HG02938 (cell line): ENCODE measurements around the gene CPNE1.

Experiments used
- ATAC-seq: cut with Tn5 transposase; IDR thresholded peaks from one replicate; pipeline ENCODE4 v1.9.1; 2021; ENCODE audit warnings: mild to moderate bottlenecking, moderate library complexity; ENCODE audit not compliant: unreplicated experiment

CPNE1 gene

DNA sequence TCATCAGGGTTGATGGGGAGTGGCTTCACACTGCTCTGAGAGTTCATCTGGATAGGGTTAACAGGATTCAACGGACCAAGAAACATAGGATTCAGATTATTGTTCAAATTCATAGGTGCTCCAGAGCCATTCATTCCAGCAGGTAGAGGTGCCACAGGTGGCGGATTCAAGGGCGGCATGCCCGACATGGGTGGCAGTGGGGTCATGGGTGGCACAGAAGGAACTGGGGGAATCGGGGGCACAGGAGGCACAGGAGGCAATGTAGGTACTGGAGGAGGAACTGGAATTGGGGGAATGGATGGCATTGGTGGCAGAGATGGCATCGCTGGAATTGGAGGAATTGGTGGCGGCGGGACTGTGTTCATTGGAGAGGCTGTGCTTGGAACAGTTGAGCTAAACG lies 10.3 kb downstream of the CPNE1 start:
- no peak for ATAC-seq

DNA sequence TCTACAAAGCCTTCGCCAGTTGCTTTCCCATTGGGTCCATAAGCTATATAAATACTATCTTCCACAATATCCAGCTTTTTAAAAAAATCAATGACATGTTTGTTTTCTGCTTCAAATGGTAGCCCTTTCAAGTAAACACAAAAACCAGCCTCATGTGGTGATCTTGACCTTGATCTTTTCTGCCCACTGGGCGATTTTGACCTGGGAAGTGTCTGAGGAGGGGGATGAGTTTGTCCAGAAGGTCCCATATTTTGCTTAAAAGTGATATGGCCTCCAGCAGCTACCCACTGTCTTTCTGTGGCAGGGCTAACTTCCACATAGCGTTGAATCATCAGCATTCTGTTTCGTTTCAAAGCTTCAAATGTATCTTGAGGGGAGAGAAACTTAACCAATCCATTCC lies 10.8 kb downstream of the CPNE1 start:
- ATAC-seq = no peak

DNA sequence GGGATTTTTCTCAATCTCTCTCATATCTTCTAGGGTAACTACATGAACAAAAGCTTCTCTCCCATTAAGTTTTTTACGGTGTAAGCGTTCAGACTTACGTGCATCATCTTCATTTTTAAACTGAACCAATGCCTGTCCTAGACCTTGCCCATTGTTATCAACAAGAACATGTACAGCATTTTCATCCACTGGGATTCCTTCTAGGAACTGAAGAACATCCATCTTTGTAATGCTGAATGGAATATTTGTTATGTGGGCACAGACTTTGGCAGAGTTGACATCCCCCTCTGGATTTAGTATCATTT lies 11.3 kb downstream of the CPNE1 start:
- ATAC-seq = no peak

DNA sequence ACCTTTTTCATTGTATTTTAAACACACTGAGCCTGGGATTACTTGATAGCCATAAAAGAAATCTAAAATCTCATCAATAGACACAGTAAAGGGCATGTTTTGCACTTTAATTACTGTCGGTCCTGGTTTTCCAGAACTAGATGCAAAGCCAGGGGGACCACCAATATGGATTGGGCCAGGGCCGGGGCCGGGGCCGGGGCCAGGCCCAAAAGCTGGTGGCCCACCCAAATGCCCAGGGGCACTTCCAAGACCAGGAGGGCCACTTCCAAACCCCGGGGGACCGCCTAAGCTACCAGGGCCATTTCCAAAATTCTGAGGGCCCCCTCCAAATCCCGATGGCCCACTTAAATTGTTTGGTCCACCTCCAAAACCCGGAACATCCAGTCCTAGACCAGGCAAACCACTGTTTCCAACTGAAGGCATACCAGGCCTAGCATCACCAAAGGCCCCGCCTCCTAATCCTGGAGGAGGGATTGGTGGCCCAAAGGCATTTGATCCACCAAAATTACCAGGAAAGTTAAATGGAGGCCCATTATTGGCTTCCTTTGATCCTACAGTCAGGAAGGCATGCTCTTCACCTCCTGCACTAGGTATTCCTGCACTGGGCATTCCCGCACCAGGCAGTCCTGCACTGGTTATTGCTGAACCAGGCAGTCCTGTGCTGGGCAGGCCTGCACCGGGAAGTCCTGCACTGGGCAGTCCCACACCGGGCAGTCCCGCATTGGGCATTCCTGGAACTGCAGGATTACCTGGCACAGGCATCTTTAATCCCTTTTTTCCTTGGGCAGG lies 11.9 kb downstream of the CPNE1 start:
- no peak for ATAC-seq

DNA sequence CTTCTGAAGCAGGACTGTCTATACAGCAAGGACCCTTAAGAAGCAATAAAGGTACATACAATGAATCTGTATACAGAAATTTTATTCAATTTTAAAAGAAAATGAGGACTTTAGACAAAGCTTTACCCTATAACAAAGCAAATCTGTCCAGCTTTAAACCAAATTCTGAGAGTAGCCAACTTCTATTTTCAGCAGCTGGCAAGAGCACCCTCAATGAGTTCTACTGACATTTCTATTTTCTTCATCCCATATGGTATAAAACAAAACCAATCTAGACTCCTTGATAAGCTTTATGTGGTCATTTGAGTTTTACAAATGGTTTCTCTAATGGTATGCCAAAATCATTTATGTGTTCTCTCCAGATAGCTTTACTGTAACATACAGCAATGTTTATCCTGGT lies 12.7 kb downstream of the CPNE1 start:
- no peak for ATAC-seq

DNA sequence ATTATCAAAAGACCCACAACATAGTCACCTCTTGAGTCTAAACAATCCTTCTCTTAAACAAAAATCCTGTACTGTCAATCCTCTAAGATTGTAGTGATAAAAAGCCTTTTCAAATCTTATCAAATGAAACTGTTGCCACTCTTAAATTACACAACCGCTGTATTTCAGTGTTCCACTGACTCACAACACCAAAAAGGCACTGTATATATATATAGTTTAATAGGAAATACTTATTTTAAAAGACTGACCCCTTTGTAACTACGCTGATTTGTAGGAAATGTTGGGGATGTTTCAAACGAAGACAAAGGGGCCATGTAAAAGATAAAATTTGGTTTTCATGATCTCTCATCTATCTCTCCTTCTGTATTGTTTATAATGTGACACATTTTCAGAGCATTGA lies 14.1 kb downstream of the CPNE1 start:
- ATAC-seq = no peak

DNA sequence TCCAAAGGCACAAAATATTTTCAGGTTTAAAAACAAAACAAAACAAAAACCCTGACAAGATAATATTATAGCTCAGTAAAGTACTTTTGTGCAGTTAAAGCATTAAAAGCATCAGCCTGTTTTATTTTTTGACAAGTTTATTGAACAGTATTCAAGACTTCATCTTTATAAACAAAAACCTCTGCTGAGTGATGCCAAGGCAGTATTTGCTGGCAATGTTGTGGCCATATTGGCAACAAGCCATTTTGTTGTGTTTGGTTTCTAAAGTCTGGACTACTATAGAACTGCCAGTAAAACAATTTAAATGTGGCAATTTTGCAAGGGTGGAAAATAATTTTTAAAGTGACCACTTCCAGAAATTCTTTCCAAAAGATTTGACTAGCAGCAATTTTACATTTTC lies 15.9 kb downstream of the CPNE1 start:
- ATAC-seq = no peak

DNA sequence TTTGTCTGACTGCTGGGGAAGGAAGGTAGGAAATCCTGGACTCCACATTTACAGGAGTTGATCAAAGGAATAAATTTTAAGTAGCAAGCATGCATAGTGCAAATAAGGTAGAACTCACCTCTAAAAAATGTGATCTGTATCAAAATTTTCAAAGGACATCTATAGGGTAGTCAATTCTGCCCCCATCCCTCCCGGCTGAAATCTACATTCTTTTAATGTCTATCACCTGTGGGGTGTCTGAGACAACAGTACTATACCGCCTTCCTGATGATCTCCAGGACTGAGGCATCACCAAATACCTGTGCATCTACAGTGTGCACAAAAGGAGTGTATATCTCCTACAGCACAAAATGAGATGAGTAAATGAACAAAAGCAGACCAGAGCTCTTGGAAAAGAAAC lies 19.9 kb downstream of the CPNE1 start:
- no peak for ATAC-seq

DNA sequence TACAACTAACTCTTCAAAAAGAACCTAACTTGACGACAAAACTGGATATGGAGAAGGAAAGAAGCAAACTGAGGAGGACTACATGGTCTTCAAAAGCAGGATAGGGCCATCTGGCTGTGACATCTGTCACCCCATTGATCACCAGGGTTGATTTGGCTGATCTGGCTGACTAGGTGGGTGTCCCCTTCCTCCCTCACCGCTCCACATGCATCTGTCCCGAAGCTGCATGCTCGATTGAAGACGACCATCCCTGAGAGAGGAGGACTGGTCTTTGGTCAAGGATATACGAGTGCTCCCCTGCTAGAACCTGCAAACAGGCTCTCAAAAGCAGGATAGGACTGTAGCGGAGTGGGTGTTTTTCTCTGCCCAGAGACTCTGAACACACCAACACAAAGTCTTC lies 21.7 kb downstream of the CPNE1 start:
- ATAC-seq = no peak

DNA sequence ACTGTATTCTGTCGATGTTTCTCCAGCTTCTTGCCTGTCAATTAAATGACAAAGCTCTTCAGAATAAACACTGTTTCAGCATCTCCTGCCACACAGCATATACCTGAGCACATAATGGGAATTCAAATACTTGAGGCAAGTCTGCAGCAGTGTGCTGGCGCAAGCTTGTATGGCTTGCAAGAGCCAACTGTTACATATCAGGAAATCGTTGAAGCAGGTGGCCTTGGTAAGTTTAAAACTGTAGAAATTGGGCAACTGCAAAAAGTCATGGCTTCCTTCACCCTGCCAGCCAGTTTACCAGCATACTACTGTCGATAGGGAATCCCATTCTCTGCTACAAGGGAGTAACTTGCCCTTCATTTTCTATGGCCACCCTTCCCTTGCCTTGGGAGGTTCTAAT lies 23.0 kb downstream of the CPNE1 start:
- ATAC-seq = no peak

DNA sequence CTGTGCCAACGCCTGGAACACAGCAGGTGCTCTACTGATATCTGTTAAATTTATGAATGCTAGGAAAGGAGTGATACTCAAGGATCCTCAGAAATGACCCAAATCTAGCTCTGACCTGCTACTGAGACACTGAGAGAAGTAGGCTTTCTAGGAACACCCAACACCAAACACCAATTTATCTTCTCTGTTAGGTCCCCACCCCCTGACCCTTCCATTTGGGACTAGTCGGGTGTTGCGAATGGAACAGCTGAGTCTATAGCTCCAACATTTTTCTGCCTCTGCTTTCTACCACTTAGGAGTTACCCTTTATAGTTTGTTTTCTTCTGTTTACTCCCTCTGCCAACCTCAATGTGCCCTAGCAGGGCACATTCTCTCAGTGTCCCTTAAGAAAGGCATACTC lies 24.0 kb downstream of the CPNE1 start:
- ATAC-seq = no peak

DNA sequence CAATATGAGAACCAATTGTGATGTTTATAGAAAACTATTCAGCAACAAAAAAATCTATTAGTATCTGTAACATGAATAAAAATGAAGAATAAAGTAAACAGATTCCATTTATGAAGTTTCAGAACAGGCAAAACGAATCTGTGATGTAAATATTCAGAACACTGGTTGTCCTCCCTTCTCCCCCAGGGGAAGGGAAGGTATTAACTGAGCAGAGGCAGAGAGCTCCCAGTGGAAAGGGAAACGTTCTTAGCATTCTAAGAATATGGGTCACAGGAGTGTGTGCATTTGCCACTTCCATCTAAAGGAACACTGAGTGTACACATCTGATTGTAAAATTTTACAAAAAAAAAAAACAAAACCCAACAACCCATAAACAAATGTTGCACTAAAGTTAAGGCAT lies 25.9 kb downstream of the CPNE1 start:
- no peak for ATAC-seq

DNA sequence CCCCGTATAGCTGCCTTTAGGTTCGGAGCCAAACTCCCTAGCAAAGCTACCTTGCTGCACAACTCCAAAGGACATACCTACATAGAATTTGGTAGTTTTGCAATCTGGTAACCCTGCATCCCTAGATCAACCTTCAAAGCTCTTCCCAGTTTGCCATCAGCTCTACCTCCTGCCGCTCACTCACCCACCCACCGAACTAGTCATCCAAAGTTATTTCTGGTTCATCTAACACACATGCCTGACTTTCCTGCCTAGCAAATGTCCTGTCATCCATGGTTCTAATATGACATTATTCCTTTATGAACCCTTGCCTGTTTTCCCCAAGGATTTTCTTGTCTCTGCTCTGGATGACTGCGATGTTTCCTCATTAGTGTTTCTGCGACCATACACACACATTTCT lies 27.4 kb downstream of the CPNE1 start:
- ATAC-seq = no peak

DNA sequence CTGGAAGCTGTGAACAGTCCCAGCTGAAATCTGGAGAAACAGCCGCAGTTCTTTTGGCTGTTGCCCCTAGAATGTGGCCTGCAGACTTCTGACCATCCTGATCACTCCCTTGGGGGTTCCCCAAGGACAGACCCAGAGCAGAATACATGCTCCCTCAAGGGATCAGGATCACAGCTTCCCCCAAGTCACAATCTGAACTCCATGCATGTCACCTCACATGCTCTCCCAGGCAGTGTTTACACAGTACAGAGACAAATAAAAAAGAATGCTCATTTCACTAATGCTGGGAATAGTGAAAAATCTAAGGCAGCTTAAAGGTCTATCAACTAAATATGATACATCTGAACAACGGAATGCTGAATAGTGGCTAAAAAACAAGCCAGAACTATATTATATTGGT lies 28.6 kb downstream of the CPNE1 start:
- ATAC-seq = no peak

DNA sequence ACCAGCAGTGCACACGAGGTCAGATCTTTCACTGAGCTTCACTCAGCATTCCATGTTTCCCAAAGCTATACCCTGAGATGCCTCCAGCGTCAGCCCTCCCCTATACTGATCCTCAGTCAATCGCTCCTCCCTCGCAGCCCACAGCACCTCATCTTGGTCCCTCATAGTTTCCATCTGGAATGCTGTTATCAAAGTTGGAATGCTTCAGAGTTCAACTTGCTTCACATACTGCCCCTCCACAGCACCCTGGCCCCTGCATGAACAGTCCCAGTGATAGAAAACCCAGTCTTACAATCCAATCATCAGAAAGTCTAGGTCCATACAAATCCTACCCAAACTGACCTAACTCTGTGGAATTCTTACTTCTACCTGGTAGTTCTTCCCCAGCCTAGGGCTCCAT lies 29.0 kb downstream of the CPNE1 start:
- ATAC-seq = no peak

DNA sequence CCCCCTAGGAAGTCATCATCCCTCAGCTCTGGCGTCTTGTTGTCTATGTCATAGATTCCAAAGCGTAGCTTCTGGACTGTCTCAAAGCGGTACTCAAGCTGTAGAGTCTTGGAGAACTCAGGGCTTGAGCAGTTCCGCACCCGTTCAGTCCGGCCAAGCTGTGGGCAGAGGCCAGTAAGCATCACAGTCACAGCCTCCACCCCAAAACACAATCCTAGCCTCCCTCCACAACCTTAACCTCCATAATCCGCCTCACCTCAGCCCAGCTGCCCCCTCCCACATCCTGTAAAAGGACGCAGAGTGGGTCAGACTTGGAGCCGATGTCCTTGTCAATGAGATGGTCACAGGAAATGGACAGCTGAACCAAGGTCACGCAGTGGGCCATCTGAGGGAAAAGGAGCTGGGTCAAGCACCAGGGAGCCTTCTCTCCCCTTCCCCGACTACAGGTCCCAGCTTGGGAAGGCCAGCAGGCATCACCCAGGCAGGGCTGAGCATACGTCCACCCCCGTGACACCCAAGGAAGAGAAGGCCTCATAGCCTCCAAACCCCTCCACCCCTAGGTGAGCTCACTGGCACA lies 32.1 kb downstream of the CPNE1 start:
- ATAC-seq = no peak

DNA sequence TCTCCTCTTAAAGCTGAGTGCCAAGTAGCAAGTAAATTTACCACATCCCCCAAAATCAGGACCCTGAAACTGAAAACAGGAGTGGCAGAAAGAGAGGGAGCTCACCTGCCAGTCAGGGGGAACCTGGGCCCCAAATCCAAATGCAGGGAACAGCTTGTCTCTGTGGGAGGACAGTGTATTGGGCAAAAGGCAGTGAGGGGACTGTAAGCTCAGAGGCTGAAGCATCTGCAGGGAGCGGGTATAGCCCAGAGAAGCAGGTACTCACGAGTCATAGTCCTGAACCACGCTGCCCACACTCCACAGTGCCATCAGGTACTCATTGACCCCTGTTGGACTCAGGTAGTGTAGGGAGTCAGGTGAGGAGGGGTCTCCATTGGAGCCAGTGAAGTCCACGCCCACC lies 34.1 kb downstream of the CPNE1 start:
- no peak for ATAC-seq

DNA sequence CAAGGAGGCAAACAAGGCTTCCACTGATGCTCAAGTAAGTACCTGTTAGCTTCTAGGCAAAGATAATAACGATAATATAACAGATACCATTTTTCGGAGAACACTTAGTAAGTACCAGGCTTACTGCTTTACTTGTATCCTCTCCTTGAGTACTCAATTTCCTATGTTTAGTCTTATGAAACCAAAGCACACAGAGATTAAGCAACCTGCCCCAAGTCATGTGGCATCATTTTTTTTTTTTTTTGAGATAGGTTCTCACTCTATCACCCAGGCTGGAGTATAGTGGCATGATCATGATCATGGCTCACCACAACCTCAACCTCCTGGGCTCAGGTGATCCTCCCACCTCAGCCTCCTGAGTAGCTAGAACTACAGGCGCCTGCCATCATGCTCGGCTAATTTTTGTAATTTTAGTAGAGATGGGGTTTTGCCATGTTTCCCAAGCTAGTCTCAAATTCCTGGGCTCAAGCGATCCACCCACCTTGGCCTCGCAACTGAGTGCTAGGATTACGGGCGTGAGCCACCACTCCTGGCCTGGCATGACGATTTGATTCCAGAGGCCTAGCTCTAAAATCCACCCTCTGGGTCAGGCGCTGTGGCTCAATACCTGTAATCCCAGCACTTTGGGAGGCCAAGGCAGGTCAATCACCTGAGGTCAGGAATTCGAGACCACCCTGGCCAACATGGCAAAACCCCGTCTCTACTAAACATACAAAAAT lies 35.1 kb downstream of the CPNE1 start:
- no peak for ATAC-seq

DNA sequence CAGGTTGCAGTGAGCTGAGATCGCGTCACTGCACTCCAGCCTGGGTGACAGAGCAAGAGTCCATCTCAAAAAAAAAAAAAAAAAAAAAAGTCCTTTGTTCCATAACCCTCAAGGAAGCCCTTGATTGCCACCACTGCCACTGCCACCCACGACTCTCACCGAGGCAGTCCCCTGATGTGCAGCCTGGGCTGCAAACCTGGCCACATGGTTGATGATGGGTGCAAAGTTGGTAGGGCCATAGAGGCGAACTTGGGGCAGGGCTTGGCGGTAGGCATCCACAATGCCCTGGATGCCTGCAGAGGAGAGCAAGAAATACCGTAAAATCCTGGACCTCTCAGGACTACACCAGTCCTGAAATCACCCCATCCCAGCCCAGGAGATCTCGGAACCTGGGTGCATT lies 37.6 kb downstream of the CPNE1 start:
- ATAC-seq = no peak

DNA sequence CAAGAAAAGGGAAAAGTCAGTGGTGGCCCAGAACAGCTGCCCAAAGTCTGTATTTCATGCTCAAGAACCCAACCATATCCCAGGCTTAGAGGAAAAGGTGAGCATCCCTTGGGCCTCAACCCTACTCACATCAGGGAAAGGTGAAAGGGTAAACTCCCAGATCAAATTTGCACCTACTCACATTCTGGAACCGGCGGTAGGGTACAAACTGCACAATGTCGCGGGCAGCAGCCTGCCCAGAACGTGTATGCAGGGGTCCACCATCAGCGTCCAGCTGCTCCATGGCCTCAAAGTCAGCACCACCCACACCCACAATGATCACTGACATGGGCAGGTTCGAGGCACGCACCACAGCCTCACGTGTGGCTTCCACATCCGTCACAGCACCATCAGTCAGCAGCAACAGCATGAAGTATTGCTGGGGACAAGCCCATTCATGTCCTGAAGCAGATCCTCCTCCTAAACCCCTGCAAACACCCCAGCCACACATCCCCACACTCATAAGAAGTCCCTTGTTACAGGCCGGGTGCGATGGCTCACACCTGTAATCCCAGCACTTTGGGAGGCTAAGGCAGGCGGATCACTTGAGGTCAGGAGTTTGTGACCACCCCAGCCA lies 38.2 kb downstream of the CPNE1 start:
- ATAC-seq = no peak

DNA sequence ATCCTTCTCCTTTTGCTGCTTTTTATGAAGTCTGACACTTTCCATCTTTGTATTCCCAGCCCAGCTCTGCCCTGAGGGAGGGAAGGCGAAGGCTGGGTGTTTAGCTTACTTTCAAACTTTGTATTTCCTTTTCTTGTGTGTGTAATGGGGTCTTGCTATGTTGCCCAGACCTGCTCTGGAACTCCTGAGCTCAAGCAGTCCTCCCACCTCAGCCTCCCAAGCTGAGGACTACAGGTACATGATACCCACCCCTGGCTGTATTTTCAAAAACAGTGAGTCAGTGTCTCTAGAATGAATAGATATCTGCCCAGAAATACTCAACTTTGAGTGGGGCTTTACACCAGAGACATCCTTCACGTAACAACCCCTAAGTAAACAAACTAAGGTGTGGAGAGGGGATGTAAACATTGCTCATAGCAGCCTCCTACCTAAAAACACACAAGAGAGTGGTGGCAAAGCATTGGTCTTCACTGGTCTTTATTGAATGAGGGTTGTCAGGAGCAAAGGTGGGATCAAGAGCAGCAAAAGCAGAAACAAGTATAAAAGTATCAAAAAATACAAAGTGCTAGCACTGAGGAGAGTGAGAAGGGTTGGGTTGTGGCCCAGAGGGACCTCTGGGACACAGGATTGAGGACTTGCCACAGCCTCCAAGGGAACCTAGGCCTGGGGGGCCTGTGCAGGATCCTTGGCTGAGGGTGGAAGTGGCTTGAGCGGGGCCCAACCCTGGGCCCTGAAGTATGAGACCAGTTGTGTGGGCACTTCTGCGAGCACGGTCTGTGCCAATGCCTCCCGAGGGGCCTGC lies 38.9 kb downstream of the CPNE1 start:
- ATAC-seq = no peak
